ENCODE measurements around the gene DDB1. TPM values are rescaled to one million over a fixed set of nuclear protein-coding genes. Genes with fewer than 3 reads are reported as not detected.

Gene DDB1
- total and polyA plus RNA-seq, 9 of the 15 experiments (the other 6 are each of a cell fraction or from before 2014, with no cell fraction given) = 172 to 361 (median 266) TPM

GRCh38 chr11:61295596-61295926 is 37.3 kb downstream of the DDB1 start (continued):
- no peak for TF ChIP-seq CHD1 (IDR thresholded peaks at IDR 0.05; ENCODE audit: low read length)

DNA sequence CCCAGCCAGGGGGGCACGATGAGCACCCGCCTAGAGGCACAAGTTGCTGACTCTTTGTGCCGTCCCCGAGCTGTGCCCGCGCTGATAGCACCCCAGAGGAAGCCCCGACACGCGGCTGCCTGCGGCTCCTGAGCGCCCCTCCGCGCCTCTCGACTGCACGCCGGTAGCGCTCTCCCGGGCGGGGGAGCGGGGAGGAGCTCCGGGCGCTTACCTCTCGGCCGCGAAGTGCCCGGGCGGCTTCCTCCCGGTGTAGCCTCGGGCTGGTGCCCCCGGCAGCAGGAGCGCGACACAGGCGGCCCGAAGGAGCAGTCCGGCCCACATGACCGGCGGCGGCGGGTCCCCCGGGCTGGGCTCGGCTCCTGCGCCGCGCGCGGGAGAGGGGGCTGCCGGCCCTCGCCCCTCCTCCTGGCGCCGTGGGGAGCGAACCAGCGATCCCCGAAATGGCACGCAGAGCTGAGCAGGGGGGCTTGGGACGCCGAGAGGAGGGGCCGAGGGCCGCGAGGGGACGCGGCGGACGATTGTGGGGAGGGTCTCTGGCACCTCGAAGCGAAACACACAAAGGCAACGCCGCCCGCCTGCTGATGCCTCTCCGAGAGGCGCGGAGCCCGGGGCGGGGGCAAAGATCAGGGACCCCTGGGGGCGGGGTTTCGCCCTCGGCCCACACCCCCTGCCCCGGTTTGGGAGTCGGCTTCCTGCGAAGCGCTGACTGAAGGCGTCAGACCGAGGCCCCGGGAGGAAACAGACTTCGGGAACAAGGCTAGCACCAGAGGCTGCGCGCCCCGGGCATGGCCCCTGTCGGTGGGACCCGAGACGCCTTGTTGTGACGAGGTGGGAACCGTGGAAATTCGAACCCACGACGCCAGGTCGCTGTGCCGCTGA is 37.9 kb downstream of the DDB1 start, which contains the start of gene VWCE:
Gene VWCE (minus strand): TSS at position 600 of the 879 bp plus-strand sequence. CDS start 279 bp downstream, at position 321.
- Histone ChIP-seq H3K27me3 (ENCODE audit: control insufficient read depth in 2 of 2, insufficient read depth in 2 of 2, low read length in 2 of 2) (no peaks in the 10 kb centered on the region), H2AFZ (ENCODE audit: low read depth, low read length) (no peak within 1 kb of the TSS), H3K9me3 (replicated peaks; ENCODE audit: control insufficient read depth, insufficient read depth, low read depth, low read length) (0 out of 2 replicates have a peak, but pooled peaks cover 1% of the 10 kb centered on the region), H3K9ac (ENCODE audit: insufficient read depth in 1 of 2, low read depth in 2 of 2, low read length in 2 of 2) (peak within 1 kb of the TSS in 1 of 2 experiments; percentile 15; a peak in 1 of 4 replicates), H3K27ac (ENCODE audit: extremely low read depth, low read depth, low read length) (no peak within 1 kb of the TSS), H4K20me1 (replicated peaks; ENCODE audit: control insufficient read depth, insufficient read depth, low read length) (no peaks in the 10 kb centered on the region), H3K4me1 (replicated peaks in 1 of 2; ENCODE audit: control insufficient read depth in 2 of 2, insufficient read depth in 2 of 2, low read length in 2 of 2) (peaks cover 4 to 36% of the 10 kb centered on the region in 2 experiments; a peak in 4 of 5 replicates), H3K36me3 (ENCODE audit: control insufficient read depth, insufficient read depth, low read length) (peaks cover 31% of the 10 kb centered on the region), H3K79me2 (ENCODE audit: control insufficient read depth, insufficient read depth, low read length) (no peaks in the 10 kb centered on the region), H3K4me2 (ENCODE audit: insufficient read depth, low read length) (no peak within 1 kb of the TSS), H3K9me1 (ENCODE audit: control insufficient read depth, insufficient read depth, low read length) (no peaks in the 10 kb centered on the region), H3K4me3 (no peak within 1 kb of the TSS)
- intact Hi-C loops (cut with micrococcal nuclease) = no loop called here
- CTCF ChIA-PET (ENCODE audit: low intra/inter-chr PET ratio) = no interaction called here
- in situ Hi-C loops (cut with MboI) = no loop called here
- no peak for TF ChIP-seq ZNF311 (CRISPR knock-in tag; IDR thresholded peaks at IDR 0.05)
- TF ChIP-seq ZBTB33 (CRISPR knock-in tag; IDR thresholded peaks at IDR 0.05) = peak; percentile 87
- no peak for TF ChIP-seq BACH1 (tag; IDR thresholded peaks at IDR 0.05)
- TF ChIP-seq RBM22 (IDR thresholded peaks at IDR 0.05; ENCODE audit: low read depth, low read length, poor library complexity, severe bottlenecking) = peak; percentile 18
- peak; percentile 39; the same call in 1 of the 2 replicates for TF ChIP-seq POLR2G (IDR thresholded peaks at IDR 0.05; ENCODE audit: low read depth, low read length)
- no TSS peak for BruUV-seq (replicated peaks)
- POLR2A ChIA-PET = no interaction called here
- DNase-seq (ENCODE audit: extremely low read depth in 1 of 4, low spot score in 3 of 4) = no peak
- 94% methylated on average over 33 of the region's 97 CpGs for WGBS (ENCODE audit: insufficient coverage, low coverage, missing lambda C conversion rate)
- no peak for ATAC-seq
- no peak for FAIRE-seq
